GM11168 (cell line): ENCODE measurements around the gene PDAP1.
"Not testable (repeated sequence)": the region's sequence is repeated elsewhere in the genome, so short reads cannot be mapped to it uniquely, and the experiment has no call there.

Experiments
- in situ Hi-C: fragments of 300-500 bp; cut with MboI; formaldehyde crosslinking; loops from one replicate; pipeline ENCODE4 v1.12.0; 2022; ENCODE audit warnings: low sequenced_read_pairs; ENCODE audit not compliant: unreplicated experiment

Gene PDAP1

GRCh38 chr7:99397297-99397983 lies 11.0 kb downstream of the PDAP1 start:
- in situ Hi-C loops = no loop called here

GRCh38 chr7:99396418-99397296 lies 11.7 kb downstream of the PDAP1 start:
- in situ Hi-C loops = no loop called here

GRCh38 chr7:99395616-99396327 lies 12.6 kb downstream of the PDAP1 start:
- in situ Hi-C loops = no loop called here

- in situ Hi-C loops = no loop called here
These were observed 14.3 kb downstream of the PDAP1 start for GRCh38 chr7:99394188-99394502.

- in situ Hi-C loops = no loop called here
These were observed 14.8 kb downstream of the PDAP1 start for GRCh38 chr7:99393355-99394187.

GRCh38 chr7:99392659-99393354 lies 15.6 kb downstream of the PDAP1 start:
- in situ Hi-C loops = no loop called here

GRCh38 chr7:99392046-99392445 lies 16.4 kb downstream of the PDAP1 start:
- in situ Hi-C loops = no loop called here

GRCh38 chr7:99390941-99391602 lies 17.3 kb downstream of the PDAP1 start:
- in situ Hi-C loops = no loop called here

GRCh38 chr7:99389772-99390171 lies 18.6 kb downstream of the PDAP1 start:
- in situ Hi-C loops = no loop called here

- in situ Hi-C loops = no loop called here
These were observed 20.5 kb downstream of the PDAP1 start for GRCh38 chr7:99387912-99388311.

GRCh38 chr7:99387239-99387635 lies 21.2 kb downstream of the PDAP1 start:
- in situ Hi-C loops = not testable (repeated sequence)

GRCh38 chr7:99386584-99387238 lies 21.7 kb downstream of the PDAP1 start:
- in situ Hi-C loops = no loop called here

GRCh38 chr7:99385564-99385963 lies 22.8 kb downstream of the PDAP1 start:
- in situ Hi-C loops = no loop called here

GRCh38 chr7:99384523-99384922 lies 23.9 kb downstream of the PDAP1 start:
- in situ Hi-C loops = no loop called here

GRCh38 chr7:99383791-99384370 lies 24.5 kb downstream of the PDAP1 start:
- in situ Hi-C loops = no loop called here

- in situ Hi-C loops = no loop called here
These were observed 25.2 kb downstream of the PDAP1 start for GRCh38 chr7:99383203-99383602.

- in situ Hi-C loops = no loop called here
These were observed 26.7 kb downstream of the PDAP1 start for GRCh38 chr7:99381664-99382075.
